Activated naive CD4-positive, alpha-beta T cell treated with anti-CD3 and anti-CD28 coated beads, Interleukin-2, amount 50 U/mL, for 16 hours (primary cell): ENCODE data around the gene DDR2.

Experiments used
- DNase-seq: peaks from one replicate; pipeline ENCODE4 v3.0.0-alpha.2; 2020

DDR2 gene

DNA sequence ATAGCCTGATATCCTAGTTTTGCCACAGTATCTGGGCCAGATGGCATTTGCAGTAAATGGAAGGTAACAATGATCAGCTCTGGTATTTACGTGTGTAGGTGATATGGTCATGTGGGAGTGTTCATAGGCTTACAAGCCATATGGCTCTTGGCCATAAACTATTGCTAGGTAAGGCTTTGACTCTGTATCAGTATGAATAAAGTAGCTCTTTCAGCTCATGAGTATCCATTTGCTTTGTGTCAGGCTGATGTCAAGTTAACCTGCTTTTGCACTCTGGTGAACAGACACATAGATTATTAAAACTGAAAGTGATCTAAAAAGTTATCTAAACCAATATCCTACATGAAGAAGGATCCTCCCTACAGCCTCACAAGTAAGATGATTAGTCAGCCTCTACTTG, 69.0 kb downstream of the DDR2 start:
- no peak for DNase-seq

DNA sequence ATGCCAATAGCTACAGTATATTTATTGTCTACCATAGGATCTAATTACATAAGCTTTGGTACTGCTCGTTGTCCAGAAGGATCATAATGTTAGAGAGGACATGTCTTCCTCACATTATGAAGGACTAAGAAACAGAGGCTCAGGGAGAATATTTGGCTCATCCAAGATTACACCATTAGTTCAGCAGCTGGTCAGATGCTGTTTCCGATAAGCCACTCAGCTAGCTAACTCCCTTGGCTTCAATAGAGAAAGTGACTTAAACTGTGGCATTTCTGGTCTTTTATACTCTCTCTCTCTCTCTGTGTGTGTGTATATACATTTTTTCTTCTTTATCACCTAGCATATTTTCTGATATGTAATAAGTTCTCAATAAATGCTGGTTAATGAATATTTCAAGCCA, 70.4 kb downstream of the DDR2 start:
- no peak for DNase-seq

DNA sequence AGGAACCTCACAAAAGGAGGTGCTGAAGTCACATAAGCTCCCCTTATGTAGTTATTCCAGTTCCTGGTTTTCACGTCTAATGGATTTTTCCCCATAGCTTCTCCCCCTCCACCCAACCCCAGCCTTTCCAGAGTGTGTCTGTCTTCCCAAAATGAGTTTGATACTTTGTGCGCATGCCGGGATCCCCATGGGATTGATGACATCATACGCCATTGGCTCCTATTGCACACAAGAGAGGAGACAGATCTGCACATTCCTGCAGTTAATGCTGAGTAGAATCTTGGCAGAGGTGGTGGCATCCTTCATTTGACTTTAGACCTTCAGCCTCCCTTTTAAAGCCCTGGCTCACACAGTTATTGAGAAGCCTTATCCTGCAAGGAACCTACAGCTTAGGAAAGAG, 71.4 kb downstream of the DDR2 start:
- no peak for DNase-seq

DNA sequence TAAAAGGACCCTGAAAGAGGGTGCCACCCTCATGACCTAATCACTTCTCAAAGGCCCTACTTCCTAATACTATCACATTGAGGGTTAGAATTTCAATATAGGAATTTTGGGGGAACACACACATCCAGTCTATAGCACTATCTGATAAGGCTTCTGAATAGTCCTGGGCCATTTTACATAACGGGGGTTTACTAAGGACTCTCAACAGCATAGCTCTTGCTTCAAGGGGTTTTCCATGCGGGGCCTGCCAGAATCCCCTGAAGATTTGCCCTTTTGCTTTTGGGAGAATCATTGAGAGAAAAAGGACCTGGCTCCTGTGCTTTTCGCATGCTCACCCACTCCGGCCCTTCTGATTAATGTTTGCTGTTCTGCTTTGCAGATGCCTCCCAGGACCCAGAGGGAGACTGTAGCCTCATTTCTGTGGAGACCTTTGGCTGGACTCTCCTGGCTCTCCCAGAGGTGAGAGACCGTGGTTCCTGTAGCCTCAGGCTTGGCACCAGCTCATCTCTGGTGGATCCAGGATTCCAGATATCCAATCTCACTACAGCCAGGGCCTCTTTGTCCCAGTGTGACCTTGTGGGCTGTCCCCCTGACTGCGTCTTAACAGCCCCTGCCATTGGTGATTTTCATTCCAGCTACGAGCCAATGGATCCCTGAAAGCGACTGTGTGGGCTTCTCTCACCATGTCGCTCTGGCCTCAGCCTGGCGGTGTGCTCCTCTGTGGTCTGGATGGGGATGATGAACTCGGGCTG, 72.6 kb downstream of the DDR2 start:
- no peak for DNase-seq

- no peak for DNase-seq
Observed at GRCh38 chr1:162706003-162706402, 73.7 kb downstream of the DDR2 start.

GRCh38 chr1:162706606-162707005, 74.3 kb downstream of the DDR2 start:
- no peak for DNase-seq

- DNase-seq, result no peak
Observed at GRCh38 chr1:162708286-162708685, 76.0 kb downstream of the DDR2 start.

DNA sequence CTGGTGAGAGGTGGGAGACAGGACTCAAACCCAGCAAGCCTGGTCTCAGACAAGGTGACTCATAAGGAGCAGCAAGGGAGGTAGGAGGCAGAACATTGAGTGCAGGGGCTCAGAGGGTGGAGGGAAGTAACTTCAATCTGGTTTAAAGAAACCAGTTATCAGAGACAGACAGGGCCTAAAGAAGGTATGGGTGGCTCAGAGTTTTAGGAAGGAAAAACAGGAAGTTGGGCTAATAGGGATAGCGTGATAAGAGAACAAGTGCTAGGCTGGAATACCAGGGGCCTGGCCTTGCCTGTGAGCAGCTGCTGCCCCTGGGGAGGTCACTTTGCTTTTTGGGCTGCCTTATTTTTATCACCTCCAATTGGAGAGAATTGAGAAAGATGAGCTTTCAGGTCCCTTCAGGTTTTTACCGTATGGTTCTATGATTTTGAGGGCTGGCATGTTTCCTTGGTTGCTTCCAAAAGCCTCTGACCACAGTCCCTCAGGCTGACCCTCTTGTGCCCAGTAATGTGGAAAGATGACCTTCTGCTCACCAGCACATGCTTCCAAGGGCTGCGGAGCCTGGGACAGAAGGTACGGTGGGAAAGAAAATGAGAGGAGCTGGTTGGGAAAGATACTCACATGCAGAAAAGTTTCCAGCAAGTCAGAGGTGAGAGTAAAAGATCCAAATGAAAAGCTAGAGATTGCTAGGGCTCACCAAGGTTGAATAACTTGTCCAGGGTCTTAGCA, 77.0 kb downstream of the DDR2 start:
- no peak for DNase-seq

DNA sequence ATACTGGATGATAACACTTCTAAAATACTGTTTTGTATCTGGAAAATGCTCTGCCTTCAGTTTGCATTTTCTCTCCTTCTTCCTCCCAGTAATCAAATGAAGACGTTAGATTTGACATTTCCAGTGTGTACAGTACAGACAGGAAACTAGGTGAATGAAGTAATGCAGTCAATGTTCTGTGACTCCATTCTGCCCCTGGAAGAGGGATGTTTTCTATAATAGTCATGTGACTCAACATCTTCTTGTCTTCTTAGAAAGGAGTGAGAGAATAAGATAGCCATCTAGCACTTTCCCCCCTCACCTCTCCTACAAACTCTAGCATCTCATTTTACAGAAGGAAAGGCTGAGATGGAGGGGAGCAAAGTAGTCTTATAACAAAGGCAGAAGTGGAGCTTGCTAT, 77.6 kb downstream of the DDR2 start:
- no peak for DNase-seq

GRCh38 chr1:162710345-162710744, 78.1 kb downstream of the DDR2 start:
- no peak for DNase-seq

GRCh38 chr1:162710780-162711465, 78.7 kb downstream of the DDR2 start:
- no peak for DNase-seq

DNA sequence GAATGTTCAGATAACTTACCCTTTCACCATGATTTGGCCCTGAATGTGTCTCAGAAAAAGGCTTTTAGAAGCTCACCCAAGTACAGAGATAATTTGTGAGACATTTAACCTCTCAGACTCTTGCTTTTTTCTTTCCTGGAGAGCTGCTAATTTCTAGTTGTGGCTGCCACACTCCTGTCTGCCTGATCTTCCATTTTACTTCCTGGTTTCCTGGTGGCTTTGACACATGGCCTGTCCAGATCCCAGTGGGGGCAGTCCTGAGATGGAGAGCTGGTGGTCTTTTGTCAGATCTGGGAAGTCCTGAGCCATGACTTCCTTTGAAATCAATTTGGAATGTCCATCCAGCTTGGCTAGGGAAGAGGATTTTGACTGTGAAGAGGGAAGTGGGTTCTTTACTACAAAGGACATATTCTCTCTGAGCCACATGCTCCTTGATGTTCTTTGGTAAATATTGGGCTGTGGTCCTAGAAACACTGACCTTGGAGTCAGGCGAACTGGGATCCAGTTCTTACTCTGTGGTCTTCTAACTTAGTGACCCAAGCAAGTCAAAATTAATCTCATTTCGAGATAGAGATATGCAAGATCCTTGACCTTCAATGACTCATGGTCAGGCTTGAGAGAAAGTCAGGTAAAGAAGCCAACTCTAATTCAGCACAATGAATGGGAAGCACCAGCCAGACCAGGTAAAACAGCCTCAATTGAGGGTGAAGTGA, 80.2 kb downstream of the DDR2 start:
- DNase-seq, result no peak

GRCh38 chr1:162716123-162716522, 83.9 kb downstream of the DDR2 start:
- no peak for DNase-seq

DNA sequence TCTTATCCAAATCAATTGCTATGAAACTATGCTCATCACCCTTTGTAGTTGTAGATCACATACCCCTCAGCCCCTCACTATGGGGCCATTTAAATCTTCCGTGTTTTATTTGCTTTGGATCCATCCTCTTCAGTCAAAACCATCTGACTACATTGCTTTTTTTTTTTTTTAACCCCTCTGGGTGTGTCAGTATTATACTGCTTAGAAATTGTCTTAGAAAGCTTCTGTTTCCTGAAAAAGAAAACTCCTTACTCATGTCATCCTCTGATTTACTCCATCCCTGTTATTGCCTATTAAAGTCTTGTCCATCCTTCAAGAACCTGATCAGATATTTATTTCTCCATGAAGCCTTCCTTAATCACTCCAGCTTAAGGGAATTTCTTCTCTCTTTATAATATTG, 84.3 kb downstream of the DDR2 start:
- DNase-seq, result no peak

GRCh38 chr1:162717548-162718184, 85.4 kb downstream of the DDR2 start:
- DNase-seq, result no peak

DNA sequence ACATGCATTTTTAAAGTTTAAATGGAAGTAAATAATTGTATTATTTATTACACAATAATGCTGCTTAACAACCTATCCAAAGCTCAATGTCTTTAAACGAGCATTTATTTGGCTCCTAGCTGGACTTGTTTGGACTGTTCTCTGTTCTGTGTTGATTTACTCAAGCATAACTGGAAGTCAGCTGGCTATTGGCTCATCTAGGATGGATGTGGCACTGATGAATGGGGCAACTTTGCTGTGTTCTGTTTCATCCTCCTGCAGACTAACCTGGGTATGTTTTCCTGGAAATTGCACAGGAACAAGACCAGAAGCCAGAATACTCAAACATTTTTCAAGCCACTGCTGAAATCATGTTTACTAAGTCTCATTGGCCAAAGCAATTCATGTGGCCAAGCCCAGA, 87.4 kb downstream of the DDR2 start:
- DNase-seq, result no peak

DNA sequence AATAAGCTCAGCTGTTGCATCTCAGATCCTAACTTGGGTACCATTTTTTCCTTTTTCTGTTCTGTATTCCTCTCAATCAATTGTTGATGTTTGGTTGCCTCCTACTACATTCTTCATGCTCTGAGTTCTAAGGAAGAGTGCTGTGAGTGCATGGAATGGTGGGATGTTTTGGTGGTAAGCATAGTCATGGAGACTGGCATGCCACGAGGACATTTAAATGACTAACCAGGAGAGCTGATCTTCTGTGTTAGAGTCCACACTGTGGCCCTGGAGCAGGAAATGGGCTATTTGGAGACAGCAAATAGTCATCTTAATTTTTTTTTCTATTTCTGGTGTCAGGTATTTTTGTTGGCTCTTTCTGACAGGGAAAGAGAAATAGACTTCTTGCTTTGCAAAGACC, 88.7 kb downstream of the DDR2 start:
- DNase-seq, result no peak

- DNase-seq, result no peak
Observed at GRCh38 chr1:162721471-162721870, 89.2 kb downstream of the DDR2 start.

- DNase-seq, result no peak
Observed at GRCh38 chr1:162722036-162722435, 89.8 kb downstream of the DDR2 start.

GRCh38 chr1:162724583-162725120, 92.4 kb downstream of the DDR2 start:
- DNase-seq, result no peak

DNA sequence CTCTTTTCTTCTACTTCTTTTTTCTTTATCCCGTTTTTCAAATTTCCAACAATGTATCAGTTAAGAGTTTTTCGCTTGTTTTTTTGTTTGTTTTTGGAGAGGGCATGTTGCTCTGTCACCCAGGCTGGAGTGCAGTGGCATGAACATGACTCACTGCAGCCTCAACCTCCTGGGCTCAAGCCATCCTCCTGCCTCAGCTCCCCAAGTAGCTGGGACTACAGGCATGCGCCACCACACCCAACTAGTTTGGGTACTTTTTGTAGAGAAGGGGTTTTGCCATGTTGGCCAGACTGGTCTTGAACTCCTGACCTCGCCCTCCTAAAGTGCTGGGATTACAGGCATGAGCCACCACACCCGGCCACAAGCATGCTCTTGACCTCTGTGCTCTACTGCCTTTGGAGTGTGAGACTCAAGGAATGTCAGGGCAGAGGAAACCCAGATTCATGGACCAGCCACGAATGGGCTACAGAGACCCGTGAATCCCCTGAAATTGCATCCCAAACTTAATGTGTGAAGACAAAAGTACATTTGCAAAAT, 93.1 kb downstream of the DDR2 start:
- no peak for DNase-seq

DNA sequence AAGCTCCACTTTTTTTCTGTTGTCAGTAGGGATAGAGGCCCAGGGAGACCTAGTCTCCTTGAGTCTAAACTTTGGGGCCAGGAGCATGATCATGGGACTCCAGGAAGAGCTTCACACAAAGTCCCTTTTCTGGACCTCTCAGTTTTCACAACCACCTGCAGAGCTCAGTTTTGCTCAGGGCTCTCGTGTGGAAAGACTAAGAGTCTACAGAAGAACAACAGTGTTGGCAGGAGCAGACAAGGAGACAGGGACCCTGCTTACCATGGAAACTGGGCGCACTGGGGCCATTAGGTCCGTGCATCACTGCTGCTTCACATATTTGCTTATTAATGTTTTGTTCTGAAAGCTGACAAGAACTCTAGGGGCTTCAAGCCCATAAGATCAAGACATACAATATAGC, 94.3 kb downstream of the DDR2 start:
- DNase-seq, result no peak
